Fibroblast of lung (primary cell): ENCODE results near the gene CSRNP3. TPM values are rescaled to one million over a fixed set of nuclear protein-coding genes. Genes with fewer than 3 reads are reported as not detected.

Source experiments
- DNase-seq, 2 donors: peaks; one replicate each; pipeline versions ENCODE4 v3.0.0 to v3.0.0-alpha.2; 2010; ENCODE audit warnings: low read depth in 2 of 2
- H2AFZ ChIP-seq: 2 replicates; pipeline ENCODE4 v1.5.1; 2012; ENCODE audit warnings: low read length, control low read depth, inconsistent platforms
- H3K27ac ChIP-seq: 2 replicates; pipeline ENCODE4 v1.5.1; 2011; ENCODE audit warnings: low read length, control low read depth; ENCODE audit not compliant: insufficient read depth
- H3K27me3 ChIP-seq: 2 replicates; pipeline ENCODE4 v1.5.1; 2011; ENCODE audit warnings: mild to moderate bottlenecking, low read length; ENCODE audit not compliant: control insufficient read depth, insufficient read depth
- H3K36me3 ChIP-seq: 2 replicates; pipeline ENCODE4 v1.5.1; 2011; ENCODE audit warnings: low read length; ENCODE audit not compliant: control insufficient read depth, insufficient read depth
- H3K4me1 ChIP-seq: 2 replicates; pipeline ENCODE4 v1.5.1; 2011; ENCODE audit warnings: low read length; ENCODE audit not compliant: control insufficient read depth, insufficient read depth; ENCODE audit errors: extremely low read depth
- H3K4me2 ChIP-seq: 2 replicates; pipeline ENCODE4 v1.5.1; 2011; ENCODE audit warnings: low read length, control low read depth; ENCODE audit not compliant: insufficient read depth; ENCODE audit errors: extremely low read depth
- H3K4me3 ChIP-seq, 4 experiments: fragments of 200-600 bp in 1 of 4; sonication (generic) in 1 of 4; replicated peaks in 1 of 4; 2 replicates each; pipeline ENCODE4 v1.5.1; 2011 to 2016; ENCODE audit warnings: low read length in 4 of 4, low read depth in 3 of 4, mild to moderate bottlenecking in 3 of 4, control low read depth in 2 of 4, inconsistent platforms in 1 of 4, mixed read lengths in 1 of 4; ENCODE audit not compliant: insufficient read depth in 1 of 4; ENCODE audit errors: control extremely low read depth in 1 of 4
- H3K79me2 ChIP-seq: 2 replicates; pipeline ENCODE4 v1.5.1; 2012; ENCODE audit warnings: mild to moderate bottlenecking, low read length, inconsistent platforms; ENCODE audit not compliant: control insufficient read depth, insufficient read depth
- H3K9ac ChIP-seq: 2 replicates; pipeline ENCODE4 v1.5.1; 2011; ENCODE audit warnings: mild to moderate bottlenecking, low read length, control low read depth; ENCODE audit not compliant: insufficient read depth
- H3K9me3 ChIP-seq: 2 replicates; pipeline ENCODE4 v1.5.1; 2012; ENCODE audit warnings: low read depth, low read length; ENCODE audit not compliant: control insufficient read depth, insufficient read depth
- H4K20me1 ChIP-seq: 2 replicates; pipeline ENCODE4 v1.5.1; 2011; ENCODE audit warnings: low read length; ENCODE audit not compliant: control insufficient read depth, insufficient read depth; ENCODE audit errors: extremely low read depth
- CTCF ChIP-seq, 2 donors: IDR thresholded peaks in 1 of 2; conservative IDR thresholded peaks in 1 of 2; 1 replicate in 1 of 2; 2 replicates in 1 of 2; pipeline ENCODE4 v1.5.1; 2011 to 2012; ENCODE audit warnings: low read length in 2 of 2, control low read depth in 1 of 2, inconsistent platforms in 1 of 2, low read depth in 1 of 2, mild to moderate bottlenecking in 1 of 2
- EZH2 ChIP-seq: IDR thresholded peaks from 2 replicates; pipeline ENCODE4 v1.5.1; 2012; ENCODE audit warnings: low read length, control low read depth, mild to moderate bottlenecking; ENCODE audit errors: missing control alignments
- polyA plus RNA-seq, 2 donors: library from polyadenylated mRNA; depleted of rRNA in 1 of 2; stranded (reverse) in 1 of 2; unstranded in 1 of 2; fragments of >200 nt; gene quantifications; 2 replicates each; pipeline ENCODE4 v1.2.1, GENCODE V29; 2011 to 2012; ENCODE audit warnings: missing spikeins in 1 of 2
- total RNA-seq: library from RNA; depleted of rRNA; stranded (reverse); fragments of >200 nt; gene quantifications from 2 replicates; pipeline ENCODE4 v1.2.1, GENCODE V29; 2014

Gene CSRNP3
- total and polyA plus RNA-seq, 2 donors (not counting 1 experiment from before 2014, with no cell fraction given): 0.66 to 1.1 TPM

GRCh38 chr2:165472922-165473321 lies 3.4 kb downstream of the CSRNP3 start:
- Histone ChIP-seq H3K27ac (no peak overlapping the region), H2AFZ (no peak overlapping the region), H3K36me3 (no peaks in the 10 kb centered on the region), H3K4me2 (no peak overlapping the region), H3K9me3 (no peaks in the 10 kb centered on the region), H3K9ac (no peak overlapping the region), H3K4me3 (no peak overlapping the region), H3K4me1 (no peaks in the 10 kb centered on the region), H3K79me2 (no peaks in the 10 kb centered on the region), H3K27me3 (no peaks in the 10 kb centered on the region), H4K20me1 (no peaks in the 10 kb centered on the region)
- DNase-seq: no peak
- no peak for TF ChIP-seq CTCF (conservative IDR thresholded peaks at IDR 0.05 in 1 of 2, IDR thresholded peaks at IDR 0.05 in 1 of 2; ENCODE audit: low read depth in 1 of 2, low read length in 2 of 2)
- TF ChIP-seq EZH2: no peak

DNA sequence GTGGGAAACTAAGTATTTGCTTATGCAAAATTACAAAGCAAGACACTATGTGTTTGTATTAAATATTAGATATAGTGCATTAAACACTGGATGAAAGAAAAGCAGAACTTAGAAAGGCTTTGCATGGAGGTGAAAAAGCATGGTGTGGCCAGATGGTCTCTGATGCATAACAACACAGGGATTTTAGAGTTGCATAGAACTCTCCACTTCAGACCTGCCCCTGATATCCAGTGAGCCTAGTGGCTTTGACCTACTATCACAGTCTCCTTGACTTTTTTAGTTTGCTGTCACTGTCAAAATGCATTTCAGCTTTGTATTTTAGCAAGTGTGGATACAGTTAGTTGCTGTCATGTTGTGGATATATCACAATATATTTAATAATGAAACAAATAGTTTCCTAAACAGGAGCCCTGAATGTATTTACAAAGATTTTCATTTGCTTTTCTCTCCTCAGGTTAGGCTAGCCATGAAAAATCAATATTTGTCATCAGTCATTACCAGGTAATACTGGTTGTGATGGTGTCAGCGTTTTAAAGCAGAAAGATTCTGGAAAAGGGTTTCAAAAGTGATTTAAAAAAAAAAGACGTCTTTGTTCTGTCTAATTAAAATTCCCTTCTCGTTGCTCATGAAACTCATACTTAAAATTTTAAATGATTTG lies 5.2 kb downstream of the CSRNP3 start:
- no peak for DNase-seq
- H3K79me2 ChIP-seq: no peaks in the 10 kb centered on the region
- H4K20me1 ChIP-seq: no peaks in the 10 kb centered on the region
- H3K4me1 ChIP-seq: no peaks in the 10 kb centered on the region
- H3K27me3 ChIP-seq: no peaks in the 10 kb centered on the region
- no peak overlapping the region for H3K27ac ChIP-seq
- no peak for TF ChIP-seq CTCF (conservative IDR thresholded peaks at IDR 0.05 in 1 of 2, IDR thresholded peaks at IDR 0.05 in 1 of 2; ENCODE audit: low read depth in 1 of 2, low read length in 2 of 2)
- TF ChIP-seq EZH2: no peak
- H3K36me3 ChIP-seq: no peaks in the 10 kb centered on the region
- no peak overlapping the region for H3K4me2 ChIP-seq
- no peak overlapping the region for H3K4me3 ChIP-seq
- H2AFZ ChIP-seq: no peak overlapping the region
- H3K9ac ChIP-seq: no peak overlapping the region
- no peaks in the 10 kb centered on the region for H3K9me3 ChIP-seq

DNA sequence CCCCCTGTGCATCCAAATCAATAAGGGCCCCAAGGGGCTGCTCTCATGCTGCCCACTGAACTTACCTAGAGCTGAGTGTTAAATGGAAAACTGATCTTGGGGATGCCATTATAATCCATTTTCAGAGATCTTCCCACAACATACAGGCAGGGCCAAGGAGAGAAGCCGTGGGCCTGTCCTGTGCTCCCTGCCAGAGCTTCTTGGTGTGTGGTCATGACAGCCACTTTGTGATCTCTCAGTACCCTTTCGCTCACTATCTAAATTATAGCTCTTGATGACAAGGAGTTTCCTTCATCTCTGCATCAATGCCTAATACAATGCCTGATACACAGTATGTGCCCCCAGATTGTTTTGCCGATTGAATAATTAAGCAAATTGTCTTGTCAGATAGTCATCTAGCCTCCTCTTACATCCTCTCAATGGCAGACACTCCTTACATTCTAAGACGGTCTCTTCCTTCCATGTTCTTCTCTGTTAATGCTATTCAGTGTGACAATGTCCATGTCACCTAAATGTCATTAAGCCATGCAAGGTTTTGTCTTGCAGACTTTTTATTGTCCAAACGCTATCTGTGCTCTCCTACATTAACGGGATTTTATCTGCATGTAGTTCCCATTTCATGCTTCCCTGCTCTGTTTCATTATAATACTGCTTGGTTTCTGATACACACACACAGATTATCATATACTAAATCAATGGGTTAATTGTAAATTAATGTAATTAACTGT lies 5.9 kb downstream of the CSRNP3 start:
- H3K79me2 ChIP-seq: no peaks in the 10 kb centered on the region
- no peaks in the 10 kb centered on the region for H3K27me3 ChIP-seq
- H3K4me1 ChIP-seq: no peaks in the 10 kb centered on the region
- no peak for DNase-seq
- no peak overlapping the region for H3K4me2 ChIP-seq
- H3K36me3 ChIP-seq: no peaks in the 10 kb centered on the region
- no peak overlapping the region for H3K27ac ChIP-seq
- H2AFZ ChIP-seq: no peak overlapping the region
- no peaks in the 10 kb centered on the region for H3K9me3 ChIP-seq
- H4K20me1 ChIP-seq: no peaks in the 10 kb centered on the region
- no peak for TF ChIP-seq EZH2
- no peak for TF ChIP-seq CTCF (conservative IDR thresholded peaks at IDR 0.05 in 1 of 2, IDR thresholded peaks at IDR 0.05 in 1 of 2; ENCODE audit: low read depth in 1 of 2, low read length in 2 of 2)
- H3K4me3 ChIP-seq: no peak overlapping the region
- H3K9ac ChIP-seq: no peak overlapping the region
